ENCODE results near the gene PDE4D.

PDE4D gene

GRCh38 chr5:59221769-59222168 lies 671.8 kb downstream of the PDE4D start:
- Histone ChIP-seq H3K4me3 (replicated peaks; ENCODE audit: insufficient read depth, low read length) (no peak overlapping the region), H3K27me3 (ENCODE audit: insufficient read depth, poor library complexity, severe bottlenecking) (no peaks in the 10 kb centered on the region), H3K27ac (replicated peaks) (no peak overlapping the region)
- DNase-seq (ENCODE audit: low read depth in 1 of 2, low spot score in 1 of 2) = no peak
- TF ChIP-seq POLR2AphosphoS5 (IDR thresholded peaks at IDR 0.05; ENCODE audit: low read depth) (no peak), CTCF (IDR thresholded peaks at IDR 0.05; ENCODE audit: insufficient read depth, low read length) (no peak), GABPA (IDR thresholded peaks at IDR 0.05; ENCODE audit: low read depth) (no peak), SPI1 (IDR thresholded peaks at IDR 0.05; ENCODE audit: borderline replicate concordance, low read depth) (no peak)
- TF ChIP-seq, protein P1, sequence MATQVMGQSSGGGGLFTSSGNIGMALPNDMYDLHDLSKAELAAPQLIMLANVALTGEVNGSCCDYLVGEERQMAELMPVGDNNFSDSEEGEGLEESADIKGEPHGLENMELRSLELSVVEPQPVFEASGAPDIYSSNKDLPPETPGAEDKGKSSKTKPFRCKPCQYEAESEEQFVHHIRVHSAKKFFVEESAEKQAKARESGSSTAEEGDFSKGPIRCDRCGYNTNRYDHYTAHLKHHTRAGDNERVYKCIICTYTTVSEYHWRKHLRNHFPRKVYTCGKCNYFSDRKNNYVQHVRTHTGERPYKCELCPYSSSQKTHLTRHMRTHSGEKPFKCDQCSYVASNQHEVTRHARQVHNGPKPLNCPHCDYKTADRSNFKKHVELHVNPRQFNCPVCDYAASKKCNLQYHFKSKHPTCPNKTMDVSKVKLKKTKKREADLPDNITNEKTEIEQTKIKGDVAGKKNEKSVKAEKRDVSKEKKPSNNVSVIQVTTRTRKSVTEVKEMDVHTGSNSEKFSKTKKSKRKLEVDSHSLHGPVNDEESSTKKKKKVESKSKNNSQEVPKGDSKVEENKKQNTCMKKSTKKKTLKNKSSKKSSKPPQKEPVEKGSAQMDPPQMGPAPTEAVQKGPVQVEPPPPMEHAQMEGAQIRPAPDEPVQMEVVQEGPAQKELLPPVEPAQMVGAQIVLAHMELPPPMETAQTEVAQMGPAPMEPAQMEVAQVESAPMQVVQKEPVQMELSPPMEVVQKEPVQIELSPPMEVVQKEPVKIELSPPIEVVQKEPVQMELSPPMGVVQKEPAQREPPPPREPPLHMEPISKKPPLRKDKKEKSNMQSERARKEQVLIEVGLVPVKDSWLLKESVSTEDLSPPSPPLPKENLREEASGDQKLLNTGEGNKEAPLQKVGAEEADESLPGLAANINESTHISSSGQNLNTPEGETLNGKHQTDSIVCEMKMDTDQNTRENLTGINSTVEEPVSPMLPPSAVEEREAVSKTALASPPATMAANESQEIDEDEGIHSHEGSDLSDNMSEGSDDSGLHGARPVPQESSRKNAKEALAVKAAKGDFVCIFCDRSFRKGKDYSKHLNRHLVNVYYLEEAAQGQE (IDR thresholded peaks at IDR 0.05; ENCODE audit: insufficient replicate concordance, low read depth) = no peak

DNA sequence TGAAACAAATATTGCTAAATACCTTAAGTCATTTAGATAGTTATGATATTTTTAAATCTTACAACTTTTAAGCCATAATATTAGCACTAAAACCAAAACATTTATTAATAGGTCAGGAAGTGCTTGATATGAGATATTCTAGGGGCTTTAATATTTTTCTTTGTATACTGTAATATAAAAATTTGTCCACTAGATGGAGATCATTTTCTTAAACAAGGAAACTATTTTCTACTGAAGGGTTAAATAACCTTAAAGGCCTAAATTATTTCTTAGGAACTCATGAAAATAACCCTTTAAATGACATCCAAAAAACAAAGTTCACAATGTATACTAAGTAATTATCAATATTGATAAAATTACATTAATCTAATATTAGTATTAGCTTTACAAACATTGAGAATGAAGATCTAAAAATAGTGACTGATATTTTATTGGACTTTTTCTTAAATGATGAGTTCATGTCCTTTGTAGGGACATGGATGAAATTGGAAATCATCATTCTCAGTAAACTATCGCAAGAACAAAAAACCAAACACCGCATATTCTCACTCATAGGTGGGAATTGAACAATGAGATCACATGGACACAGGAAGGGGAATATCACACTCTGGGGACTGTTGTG lies 675.0 kb downstream of the PDE4D start:
- H3K27me3 ChIP-seq (ENCODE audit: insufficient read depth, poor library complexity, severe bottlenecking) = no peaks in the 10 kb centered on the region
- DNase-seq (ENCODE audit: low read depth in 1 of 2, low spot score in 1 of 2) = no peak
- no peak for TF ChIP-seq SPI1 (IDR thresholded peaks at IDR 0.05; ENCODE audit: borderline replicate concordance, low read depth)
- TF ChIP-seq GABPA (IDR thresholded peaks at IDR 0.05; ENCODE audit: low read depth) = no peak
- no peak for TF ChIP-seq POLR2AphosphoS5 (IDR thresholded peaks at IDR 0.05; ENCODE audit: low read depth)
- no peak for TF ChIP-seq CTCF (IDR thresholded peaks at IDR 0.05; ENCODE audit: insufficient read depth, low read length)
- TF ChIP-seq, protein P1 (IDR thresholded peaks at IDR 0.05; ENCODE audit: insufficient replicate concordance, low read depth) = no peak
- H3K4me3 ChIP-seq (replicated peaks; ENCODE audit: insufficient read depth, low read length) = no peak overlapping the region
- H3K27ac ChIP-seq (replicated peaks) = no peak overlapping the region

- Histone ChIP-seq H3K27me3 (ENCODE audit: insufficient read depth, poor library complexity, severe bottlenecking) (no peaks in the 10 kb centered on the region), H3K4me3 (replicated peaks; ENCODE audit: insufficient read depth, low read length) (no peak overlapping the region), H3K27ac (replicated peaks) (no peak overlapping the region)
- TF ChIP-seq POLR2AphosphoS5 (IDR thresholded peaks at IDR 0.05; ENCODE audit: low read depth) (no peak), GABPA (IDR thresholded peaks at IDR 0.05; ENCODE audit: low read depth) (no peak), CTCF (IDR thresholded peaks at IDR 0.05; ENCODE audit: insufficient read depth, low read length) (no peak), SPI1 (IDR thresholded peaks at IDR 0.05; ENCODE audit: borderline replicate concordance, low read depth) (no peak)
- TF ChIP-seq, protein P1 (IDR thresholded peaks at IDR 0.05; ENCODE audit: insufficient replicate concordance, low read depth) = no peak
- no peak for DNase-seq (ENCODE audit: low read depth in 1 of 2, low spot score in 1 of 2)
Observed at GRCh38 chr5:59216841-59217240, 676.7 kb downstream of the PDE4D start.
